ENCODE results near the gene CDC42BPG.

GRCh38 chr11:64791781-64792291, 52.6 kb downstream of the CDC42BPG start:
- TF ChIP-seq CTCF (IDR thresholded peaks at IDR 0.05; ENCODE audit: low read depth, low read length, poor library complexity, severe bottlenecking) = no peak
- TF ChIP-seq EZH2phosphoT487 (IDR thresholded peaks at IDR 0.05; ENCODE audit: borderline replicate concordance, low read length) = no peak
